Heart left ventricle (tissue), 13 donors: ENCODE data around the gene ALPP.
"Not testable (repeated sequence)": the region's sequence is repeated elsewhere in the genome, so short reads cannot be mapped to it uniquely, and the experiment has no call there.

Experiments used
- CTCF ChIP-seq, 12 donors: fragments of 200-600 bp; sonication (generic) in 4 of 12; IDR thresholded peaks; one replicate each; pipeline versions ENCODE4 v1.5.0 to v1.8.0; 2018 to 2022; ENCODE audit warnings: antibody characterized with exemption in 12 of 12, mild to moderate bottlenecking in 5 of 12
- POLR2A ChIP-seq, 2 donors: fragments of 450-650 bp; IDR thresholded peaks; one replicate each; pipeline ENCODE4 v1.6.1; 2017; ENCODE audit warnings: antibody characterized with exemption in 2 of 2, mild to moderate bottlenecking in 2 of 2, moderate library complexity in 2 of 2
- donor health status: ischemic (EF 13 %, LVEDD 7.1; RV severe dilation, severe dysfunction).
- donor health status: DM: no; HTN: yes; CAD: no.
- donor health status: DM: no; HTN: no; CAD: no.
- donor health status: ischemic (EF 25% LVEDD 6.9; RV normal size, moderate dysfunction).
- donor health status: ischemic (EF 25% LVEDD 5.7; RV mildly dilated, moderate dysfunction).
- donor health status: ischemic (EF 35%, LVEDD 5.7; RV mildly dilated, moderate dysfunction).
- donor health status: nonischemic (EF 11% LVEDD 7.7; RV severe dilation, severe dysfunction).
- donor health status: DM: yes; HTN: yes; CAD: no.
- donor health status: PGD.
- donor health status: ischemic (EF 29% LVEDD 5.4; RV normal size, mild dysfunction).
- donor health status: nonischemic (EF 23%, LVEDD 6.1; RV moderate dilation, normal function).

DNA sequence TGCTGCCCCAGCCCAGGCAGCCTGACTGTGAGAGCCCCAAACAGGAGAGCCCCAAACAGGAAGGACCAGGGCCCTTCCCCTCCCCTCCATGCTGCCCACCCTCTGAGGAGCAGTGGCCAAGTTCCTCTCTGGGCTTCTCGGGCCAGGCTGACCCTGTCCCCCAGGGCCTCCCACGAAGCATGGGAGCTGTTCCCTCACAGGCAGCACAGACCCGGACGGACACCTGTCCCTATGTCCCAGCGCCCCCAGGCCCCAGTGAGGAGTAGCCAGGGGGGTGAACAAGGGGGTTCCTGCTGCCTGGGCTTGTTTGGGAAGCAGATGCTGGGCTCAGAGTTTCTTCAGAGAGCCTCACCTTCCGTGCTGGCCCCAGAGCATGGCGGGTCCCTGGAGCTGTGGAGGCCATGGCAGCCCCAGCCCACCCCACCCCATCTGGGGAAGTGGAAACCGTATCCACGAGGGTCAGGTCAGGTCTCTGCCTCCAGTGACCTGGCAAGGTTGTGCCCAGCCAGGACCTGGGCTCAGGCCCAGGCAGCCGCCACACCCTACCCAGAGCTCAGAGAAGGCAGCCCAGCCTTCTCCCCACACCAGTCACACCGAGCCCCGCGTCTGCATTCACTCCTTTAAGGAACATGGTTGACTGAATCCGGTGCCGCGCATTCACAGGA is 40.3 kb upstream of the ALPP start:
- not testable (repeated sequence) for TF ChIP-seq POLR2A, CTCF (IDR thresholded peaks at IDR 0.05)
